Hematopoietic multipotent progenitor cell treated with erythropoietin and hydrocortisone succinate and interleukin-3 and kit ligand, for 17 days (in vitro differentiated cells): ENCODE results near the gene PIH1D2.
A peak's percentile ranks its signal among the peaks of the same experiment; 100 is the strongest.
"Not testable (repeated sequence)": the region's sequence is repeated elsewhere in the genome, so short reads cannot be mapped to it uniquely, and the experiment has no call there.

Source experiments
- DNase-seq: peaks from one replicate; pipeline ENCODE4 v3.0.0-alpha.2; 2015; ENCODE audit warnings: low spot score

Gene PIH1D2

GRCh38 chr11:112051768-112052167 is 22.0 kb downstream of the PIH1D2 start:
- DNase-seq, result no peak

GRCh38 chr11:112050721-112051120 is 23.1 kb downstream of the PIH1D2 start:
- no peak for DNase-seq

- no peak for DNase-seq
Observed at GRCh38 chr11:112049777-112050176, 24.0 kb downstream of the PIH1D2 start.

GRCh38 chr11:112048256-112048655 is 25.6 kb downstream of the PIH1D2 start:
- not testable (repeated sequence) for DNase-seq

GRCh38 chr11:112046647-112047046 is 27.2 kb downstream of the PIH1D2 start:
- not testable (repeated sequence) for DNase-seq

GRCh38 chr11:112044961-112045360 is 28.9 kb downstream of the PIH1D2 start:
- no peak for DNase-seq

- no peak for DNase-seq
Observed at GRCh38 chr11:112042961-112043304, 30.9 kb downstream of the PIH1D2 start.

- DNase-seq, result no peak
Observed at GRCh38 chr11:112042161-112042960, 31.5 kb downstream of the PIH1D2 start.

- DNase-seq, result no peak
Observed at GRCh38 chr11:112037527-112037926, 36.3 kb downstream of the PIH1D2 start.

- DNase-seq, result no peak
Observed at GRCh38 chr11:112033902-112034301, 39.9 kb downstream of the PIH1D2 start.

GRCh38 chr11:112029460-112029859 is 44.4 kb downstream of the PIH1D2 start:
- no peak for DNase-seq

GRCh38 chr11:112026784-112027410 is 46.9 kb downstream of the PIH1D2 start:
- not testable (repeated sequence) for DNase-seq

- DNase-seq, result no peak
Observed at GRCh38 chr11:112025707-112026106, 48.1 kb downstream of the PIH1D2 start.

GRCh38 chr11:112024773-112025678 is 48.8 kb downstream of the PIH1D2 start, which contains the start of gene DLAT:
Gene DLAT, plus strand, starts transcription at chr11:112025408. Its CDS starts 65 bp downstream, at chr11:112025473.
- DNase-seq, result peak; percentile 67

GRCh38 chr11:112024178-112024772 is 49.5 kb downstream of the PIH1D2 start:
- peak; percentile 13 for DNase-seq

GRCh38 chr11:112023104-112023503 is 50.7 kb downstream of the PIH1D2 start:
- no peak for DNase-seq

- DNase-seq, result no peak
Observed at GRCh38 chr11:112019066-112019465, 54.8 kb downstream of the PIH1D2 start.
